Tibial artery (tissue), 4 donors: ENCODE measurements around the gene CADPS2.

Experiments
- DNase-seq, 2 donors: peaks; one replicate each; pipeline ENCODE4 v3.0.0-alpha.2; 2019
- H3K27ac ChIP-seq, 2 donors: fragments of 200-600 bp; sonication (generic) in 1 of 2; 1 replicate in 1 of 2; 2 replicates in 1 of 2; pipeline ENCODE4 v1.5.1; 2018 to 2019; ENCODE audit warnings: mild to moderate bottlenecking in 1 of 2
- H3K27me3 ChIP-seq, 2 donors: fragments of 200-600 bp; sonication (generic) in 1 of 2; one replicate each; pipeline versions ENCODE4 v1.5.1 to v1.6.0; 2016 to 2019
- H3K36me3 ChIP-seq, 3 donors: fragments of 200-600 bp; sonication (generic) in 2 of 3; one replicate each; pipeline ENCODE4 v1.5.1; 2016 to 2019; ENCODE audit warnings: mild to moderate bottlenecking in 2 of 3
- H3K4me1 ChIP-seq, 4 donors: fragments of 200-600 bp; sonication (generic) in 2 of 4; 1 replicate in 3 of 4; 2 replicates in 1 of 4; pipeline ENCODE4 v1.5.1; 2016 to 2019
- H3K4me3 ChIP-seq, 2 donors: fragments of 200-600 bp; sonication (generic) in 1 of 2; 1 replicate in 1 of 2; 2 replicates in 1 of 2; pipeline ENCODE4 v1.5.1; 2018 to 2019; ENCODE audit warnings: mild to moderate bottlenecking in 2 of 2
- H3K9me3 ChIP-seq, 3 donors: fragments of 200-600 bp; sonication (generic) in 1 of 3; one replicate each; pipeline ENCODE4 v1.5.1; 2016 to 2019
- intact Hi-C: fragments of 100-400 bp; cut with DNase I; formaldehyde crosslinking; loops from one replicate; pipeline ENCODE4 v1.15.0; 2023; ENCODE audit warnings: low total_unique reads
- TF ChIP-seq, protein P1 (sequence below), 2 experiments: fragments of 200-600 bp in 1 of 2; fragments of 450-650 bp in 1 of 2; IDR thresholded peaks; one replicate each; pipeline ENCODE4 v1.5.1; 2017 to 2019; ENCODE audit warnings: antibody characterized with exemption in 2 of 2, mild to moderate bottlenecking in 1 of 2, moderate library complexity in 1 of 2

The CADPS2 gene

DNA sequence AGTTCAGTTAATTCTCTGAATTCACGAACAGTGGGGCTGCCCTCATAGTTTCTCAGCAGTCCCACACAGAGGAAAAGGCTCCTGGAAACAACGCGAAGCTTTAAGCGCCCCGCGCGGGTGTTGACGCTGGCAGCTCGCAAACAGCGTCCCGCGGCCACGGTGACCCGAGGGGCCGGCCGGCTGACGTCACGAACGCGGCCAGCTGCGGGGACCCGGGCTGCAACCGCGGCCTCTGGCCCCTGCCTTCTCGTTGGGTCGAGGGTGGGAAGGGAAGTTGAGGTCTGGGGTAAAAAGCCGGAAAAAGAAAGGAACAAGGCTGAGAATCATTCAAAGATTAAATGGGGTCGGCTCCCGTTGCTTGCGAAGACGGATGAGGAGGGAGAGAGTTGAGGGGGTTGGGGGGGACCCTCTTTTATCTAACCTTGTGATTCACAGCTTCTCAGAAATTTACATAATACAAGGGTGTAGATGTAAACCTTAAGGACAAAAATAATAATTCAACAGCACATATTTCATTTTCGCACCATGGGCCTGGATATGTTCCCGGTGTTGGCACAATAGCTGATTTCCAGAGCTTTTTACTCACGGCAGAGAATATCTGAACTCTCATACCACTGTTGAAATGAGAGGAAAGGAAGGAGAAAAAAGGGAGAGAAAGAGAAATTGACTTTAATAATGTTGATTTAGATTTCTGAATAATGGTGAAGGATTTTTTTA is 574.4 kb downstream of the CADPS2 start:
- Histone ChIP-seq H3K36me3 (no peaks in the 10 kb centered on the region), H3K4me3 (peak overlapping the region in 1 of 2 donors; percentile 17), H3K27ac (no peak overlapping the region), H3K27me3 (peaks cover 0 to 100% of the 10 kb centered on the region in 2 donors), H3K9me3 (no peaks in the 10 kb centered on the region), H3K4me1 (peaks cover 0 to 41% (median 25%) of the 10 kb centered on the region in 4 donors)
- TF ChIP-seq, protein P1, sequence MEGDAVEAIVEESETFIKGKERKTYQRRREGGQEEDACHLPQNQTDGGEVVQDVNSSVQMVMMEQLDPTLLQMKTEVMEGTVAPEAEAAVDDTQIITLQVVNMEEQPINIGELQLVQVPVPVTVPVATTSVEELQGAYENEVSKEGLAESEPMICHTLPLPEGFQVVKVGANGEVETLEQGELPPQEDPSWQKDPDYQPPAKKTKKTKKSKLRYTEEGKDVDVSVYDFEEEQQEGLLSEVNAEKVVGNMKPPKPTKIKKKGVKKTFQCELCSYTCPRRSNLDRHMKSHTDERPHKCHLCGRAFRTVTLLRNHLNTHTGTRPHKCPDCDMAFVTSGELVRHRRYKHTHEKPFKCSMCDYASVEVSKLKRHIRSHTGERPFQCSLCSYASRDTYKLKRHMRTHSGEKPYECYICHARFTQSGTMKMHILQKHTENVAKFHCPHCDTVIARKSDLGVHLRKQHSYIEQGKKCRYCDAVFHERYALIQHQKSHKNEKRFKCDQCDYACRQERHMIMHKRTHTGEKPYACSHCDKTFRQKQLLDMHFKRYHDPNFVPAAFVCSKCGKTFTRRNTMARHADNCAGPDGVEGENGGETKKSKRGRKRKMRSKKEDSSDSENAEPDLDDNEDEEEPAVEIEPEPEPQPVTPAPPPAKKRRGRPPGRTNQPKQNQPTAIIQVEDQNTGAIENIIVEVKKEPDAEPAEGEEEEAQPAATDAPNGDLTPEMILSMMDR (IDR thresholded peaks at IDR 0.05), result no peak
- intact Hi-C loops, result no loop called here
- no peak for DNase-seq

DNA sequence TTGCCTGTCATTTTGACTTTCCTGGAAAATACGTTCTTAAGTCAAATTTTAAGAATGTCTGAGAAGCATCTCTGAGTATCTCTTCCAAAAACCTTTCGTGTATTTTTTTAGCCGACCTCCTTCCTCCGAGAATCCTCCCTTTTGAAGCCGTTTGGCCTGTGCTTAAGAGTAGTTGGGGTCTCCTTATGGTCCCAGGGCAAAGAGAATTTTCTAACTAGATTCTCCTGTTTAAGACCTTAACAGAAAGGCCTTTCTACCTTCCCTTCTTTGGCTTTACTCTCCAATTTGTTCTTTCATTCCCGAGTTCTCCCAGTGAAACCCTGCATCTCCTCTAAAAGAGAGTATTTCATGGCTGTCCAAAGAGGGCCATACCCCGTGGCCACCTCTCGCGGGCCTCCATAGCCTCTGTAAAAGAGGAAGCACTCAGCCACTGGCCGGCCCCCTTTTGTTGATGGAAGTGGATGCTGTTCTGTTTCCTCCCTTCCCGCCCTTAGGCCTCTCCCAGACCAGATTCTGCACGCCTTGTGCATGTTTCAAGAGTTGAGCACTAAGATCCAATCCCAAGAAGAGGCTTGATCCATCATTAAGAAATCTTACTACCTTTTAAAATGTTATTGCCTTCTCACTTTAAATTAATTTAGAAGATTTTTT is 575.1 kb downstream of the CADPS2 start:
- peaks cover 0 to 41% (median 25%) of the 10 kb centered on the region in 4 donors for H3K4me1 ChIP-seq
- intact Hi-C loops, result no loop called here
- H3K9me3 ChIP-seq, result no peaks in the 10 kb centered on the region
- H3K27me3 ChIP-seq, result peaks cover 0 to 100% of the 10 kb centered on the region in 2 donors
- DNase-seq, result no peak
- TF ChIP-seq, protein P1 (IDR thresholded peaks at IDR 0.05), result no peak
- no peak overlapping the region for H3K4me3 ChIP-seq
- no peaks in the 10 kb centered on the region for H3K36me3 ChIP-seq
- no peak overlapping the region for H3K27ac ChIP-seq

DNA sequence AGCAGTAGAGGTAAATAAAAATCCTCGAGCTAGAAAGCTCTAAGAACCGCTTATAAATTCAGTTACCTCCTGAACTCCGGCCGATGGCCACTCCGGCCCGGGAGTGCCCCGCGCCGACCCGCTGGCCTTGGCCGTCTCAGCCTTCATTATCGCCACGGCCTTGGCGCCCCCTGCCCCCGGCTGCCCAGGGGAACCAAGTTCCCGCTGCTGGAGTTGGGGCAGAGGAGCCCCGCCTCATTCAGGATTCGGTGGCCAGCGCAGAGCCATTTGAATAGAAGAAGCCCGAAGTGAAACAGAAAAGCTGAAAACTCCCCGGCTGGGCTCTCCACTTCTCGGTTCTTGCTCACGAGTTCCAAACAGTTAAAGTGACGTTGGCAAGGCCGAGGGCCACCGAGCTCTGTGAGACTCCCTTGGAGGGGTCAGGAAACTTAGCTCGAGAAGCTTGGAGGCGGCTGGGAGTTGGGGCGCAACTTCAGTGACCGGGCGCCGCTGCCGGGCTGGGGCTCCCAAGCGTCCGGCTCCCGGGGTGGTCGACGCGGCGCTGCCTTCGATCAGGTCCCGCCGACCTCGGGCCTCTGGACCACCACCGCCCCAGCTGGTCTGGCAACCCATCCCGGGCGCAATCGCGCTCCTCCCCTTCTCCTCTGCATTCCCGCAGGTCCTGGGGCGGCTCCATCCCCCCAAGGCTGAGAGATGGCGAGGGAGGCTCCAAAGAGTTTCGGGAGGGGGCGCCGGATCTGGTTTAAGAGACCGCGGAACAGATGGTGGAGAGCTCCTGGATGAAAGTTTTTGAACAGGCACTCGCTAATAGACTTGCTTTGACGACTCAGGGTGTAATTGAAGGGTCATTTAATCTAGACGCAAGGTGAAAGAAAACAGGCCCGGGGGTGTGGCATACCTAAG is 575.9 kb downstream of the CADPS2 start:
- TF ChIP-seq, protein P1 (IDR thresholded peaks at IDR 0.05), result no peak
- H3K27me3 ChIP-seq, result peaks cover 4 to 100% of the 10 kb centered on the region in 2 donors
- H3K9me3 ChIP-seq, result no peaks in the 10 kb centered on the region
- H3K4me1 ChIP-seq, result peaks cover 0 to 44% (median 31%) of the 10 kb centered on the region in 4 donors
- no peak overlapping the region for H3K27ac ChIP-seq
- no peak for DNase-seq
- peak overlapping the region; percentile 14 to 47 for H3K4me3 ChIP-seq
- intact Hi-C loops, result no loop called here
- no peaks in the 10 kb centered on the region for H3K36me3 ChIP-seq

DNA sequence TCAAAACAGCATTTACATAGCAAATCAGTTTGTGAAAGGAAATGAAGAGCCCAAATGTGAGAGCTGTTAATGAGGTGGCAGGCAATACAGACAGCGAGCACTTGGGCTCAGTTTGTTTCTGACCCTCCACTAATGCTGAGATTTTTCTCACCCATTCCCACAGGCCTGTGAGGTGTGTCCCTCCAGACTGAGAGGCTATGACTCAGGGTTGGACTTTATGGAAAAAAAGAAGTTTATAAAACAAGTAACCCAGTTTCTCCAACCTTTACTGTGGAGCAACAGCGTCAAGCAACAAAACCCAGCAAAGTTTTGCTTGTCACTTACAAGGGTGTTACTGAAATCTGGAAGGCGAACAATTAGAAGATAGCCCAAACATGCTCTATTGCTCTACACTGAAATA is 576.8 kb downstream of the CADPS2 start:
- TF ChIP-seq, protein P1 (IDR thresholded peaks at IDR 0.05), result no peak
- no peak for DNase-seq
- Histone ChIP-seq H3K27me3 (peaks cover 4 to 100% of the 10 kb centered on the region in 2 donors), H3K4me3 (no peak overlapping the region), H3K9me3 (no peaks in the 10 kb centered on the region), H3K27ac (no peak overlapping the region), H3K36me3 (no peaks in the 10 kb centered on the region), H3K4me1 (peaks cover 0 to 45% (median 40%) of the 10 kb centered on the region in 4 donors)
- intact Hi-C loops, result no loop called here

DNA sequence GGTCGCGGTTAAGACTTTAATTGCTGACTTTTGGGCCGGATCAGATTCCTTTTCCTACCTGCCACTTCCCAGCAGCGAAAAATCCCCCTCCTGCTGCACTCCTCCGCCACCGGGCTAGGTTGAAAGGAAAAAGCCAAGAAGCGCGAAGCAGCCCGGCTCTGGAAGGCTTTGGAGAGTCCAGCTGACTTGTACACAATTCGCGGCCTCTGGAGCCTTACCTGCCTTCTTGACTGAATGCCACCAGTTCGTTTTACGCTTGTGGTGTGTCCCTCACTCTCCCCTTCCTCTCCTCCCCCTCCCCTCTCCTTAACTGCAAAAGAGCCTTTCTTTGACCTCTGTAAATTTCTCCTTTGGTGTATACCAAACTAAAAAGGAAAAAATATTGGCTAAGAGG is 579.0 kb downstream of the CADPS2 start:
- H3K9me3 ChIP-seq, result no peaks in the 10 kb centered on the region
- peaks cover 4 to 100% of the 10 kb centered on the region in 2 donors for H3K27me3 ChIP-seq
- TF ChIP-seq, protein P1 (IDR thresholded peaks at IDR 0.05), result no peak
- H3K27ac ChIP-seq, result no peak overlapping the region
- peak in 1 of 2 donors; percentile 37 for DNase-seq
- H3K4me1 ChIP-seq, result peaks cover 0 to 54% (median 47%) of the 10 kb centered on the region in 4 donors
- intact Hi-C loops, result no loop called here
- no peak overlapping the region for H3K4me3 ChIP-seq
- no peaks in the 10 kb centered on the region for H3K36me3 ChIP-seq
